Loucy (cell line): ENCODE results near the gene MPRIP.

Source experiments
- H2AFZ ChIP-seq: fragments of 200-600 bp; sonication (generic); 2 replicates; pipeline ENCODE4 v1.6.0; 2016; ENCODE audit warnings: antibody characterized with exemption, mild to moderate bottlenecking, low read length, moderate library complexity
- H3F3A ChIP-seq: fragments of 200-600 bp; 2 replicates; pipeline ENCODE4 v1.6.0; 2016; ENCODE audit warnings: antibody characterized with exemption, low read depth, mild to moderate bottlenecking
- H3K27me3 ChIP-seq: fragments of 200-600 bp; sonication (generic); 2 replicates; pipeline ENCODE4 v1.6.1; 2014; ENCODE audit warnings: low read length, mild to moderate bottlenecking; ENCODE audit not compliant: insufficient read depth, poor library complexity, severe bottlenecking
- H3K36me3 ChIP-seq: fragments of 200-600 bp; sonication (generic); 2 replicates; pipeline ENCODE4 v1.6.1; 2016; ENCODE audit warnings: low read length; ENCODE audit not compliant: insufficient read depth
- H3K4me1 ChIP-seq: fragments of 200-600 bp; sonication (generic); 2 replicates; pipeline ENCODE4 v1.5.1; 2014; ENCODE audit warnings: low read length, mild to moderate bottlenecking; ENCODE audit not compliant: insufficient read depth, poor library complexity, severe bottlenecking
- H3K4me2 ChIP-seq: fragments of 200-600 bp; sonication (generic); 2 replicates; pipeline ENCODE4 v1.6.0; 2014; ENCODE audit warnings: antibody characterized with exemption, low read length, low read depth, mild to moderate bottlenecking; ENCODE audit not compliant: poor library complexity, severe bottlenecking
- H3K4me3 ChIP-seq: fragments of 200-600 bp; sonication (generic); 2 replicates; pipeline ENCODE4 v1.5.1; 2014; ENCODE audit warnings: low read length, mild to moderate bottlenecking, mixed read lengths; ENCODE audit not compliant: poor library complexity, severe bottlenecking
- H3K79me2 ChIP-seq: fragments of 200-600 bp; sonication (generic); 2 replicates; pipeline ENCODE4 v1.6.1; 2014; ENCODE audit warnings: low read length; ENCODE audit not compliant: insufficient read depth
- H3K9ac ChIP-seq: fragments of 200-600 bp; sonication (generic); 2 replicates; pipeline ENCODE4 v1.6.0; 2014; ENCODE audit warnings: mild to moderate bottlenecking, low read depth, low read length, moderate library complexity; ENCODE audit not compliant: poor library complexity, severe bottlenecking
- H3K9me2 ChIP-seq: fragments of 200-600 bp; sonication (generic); replicated peaks from 2 replicates; pipeline ENCODE4 v1.6.1; 2016; ENCODE audit warnings: low read depth, low read length, mixed read lengths
- H3K9me3 ChIP-seq: fragments of 200-600 bp; sonication (generic); 2 replicates; pipeline ENCODE4 v1.6.1; 2014; ENCODE audit warnings: mild to moderate bottlenecking, antibody characterized with exemption, low read length, low read depth; ENCODE audit not compliant: insufficient read depth
- H4K20me1 ChIP-seq: fragments of 200-600 bp; sonication (generic); 2 replicates; pipeline ENCODE4 v1.6.0; 2014; ENCODE audit warnings: antibody characterized with exemption, low read length, mild to moderate bottlenecking; ENCODE audit not compliant: insufficient read depth, poor library complexity, severe bottlenecking
- EZH2phosphoT487 ChIP-seq: fragments of 200-600 bp; IDR thresholded peaks from 2 replicates; pipeline ENCODE4 v1.6.1; 2018; ENCODE audit warnings: antibody characterized with exemption, mild to moderate bottlenecking, moderate library complexity, borderline replicate concordance
- TF ChIP-seq, protein P1 (sequence below): fragments of 200-600 bp; sonication (generic); conservative IDR thresholded peaks from 2 replicates; pipeline ENCODE4 v1.5.1; 2014; ENCODE audit warnings: mild to moderate bottlenecking, antibody characterized with exemption, low read length

The MPRIP gene

DNA sequence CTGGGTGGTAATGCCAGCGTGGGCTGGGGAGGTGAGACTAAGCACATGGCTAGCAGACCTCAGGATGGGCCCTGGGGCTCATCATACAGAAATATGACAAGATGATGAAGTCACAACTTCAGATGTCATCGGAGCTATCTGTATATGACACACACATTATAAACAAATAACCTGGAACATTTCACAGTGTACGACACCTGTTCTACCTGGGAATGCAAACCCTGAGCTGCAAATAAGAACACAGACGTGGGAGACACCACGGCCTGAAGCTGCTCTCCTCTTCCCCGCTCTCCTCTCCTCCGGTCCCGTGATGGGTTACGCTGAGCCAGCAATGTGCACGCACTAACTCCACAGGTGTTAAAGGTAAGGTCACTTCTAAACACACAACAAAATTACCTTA, 159.0 kb downstream of the MPRIP start:
- Histone ChIP-seq H3K27me3 (no peaks in the 10 kb centered on the region), H3K9me2 (no peaks in the 10 kb centered on the region), H3K79me2 (peaks cover 31% of the 10 kb centered on the region; the same call in 1 of the 2 replicates), H3K4me2 (no peak overlapping the region), H2AFZ (no peak overlapping the region), H3K4me3 (no peak overlapping the region), H3K9me3 (no peaks in the 10 kb centered on the region), H3K9ac (no peak overlapping the region), H3F3A (no peaks in the 10 kb centered on the region), H3K36me3 (peaks cover 6% of the 10 kb centered on the region; the same call in 1 of the 2 replicates), H3K4me1 (peaks cover 26% of the 10 kb centered on the region), H4K20me1 (peaks cover 28% of the 10 kb centered on the region)
- TF ChIP-seq, protein P1, sequence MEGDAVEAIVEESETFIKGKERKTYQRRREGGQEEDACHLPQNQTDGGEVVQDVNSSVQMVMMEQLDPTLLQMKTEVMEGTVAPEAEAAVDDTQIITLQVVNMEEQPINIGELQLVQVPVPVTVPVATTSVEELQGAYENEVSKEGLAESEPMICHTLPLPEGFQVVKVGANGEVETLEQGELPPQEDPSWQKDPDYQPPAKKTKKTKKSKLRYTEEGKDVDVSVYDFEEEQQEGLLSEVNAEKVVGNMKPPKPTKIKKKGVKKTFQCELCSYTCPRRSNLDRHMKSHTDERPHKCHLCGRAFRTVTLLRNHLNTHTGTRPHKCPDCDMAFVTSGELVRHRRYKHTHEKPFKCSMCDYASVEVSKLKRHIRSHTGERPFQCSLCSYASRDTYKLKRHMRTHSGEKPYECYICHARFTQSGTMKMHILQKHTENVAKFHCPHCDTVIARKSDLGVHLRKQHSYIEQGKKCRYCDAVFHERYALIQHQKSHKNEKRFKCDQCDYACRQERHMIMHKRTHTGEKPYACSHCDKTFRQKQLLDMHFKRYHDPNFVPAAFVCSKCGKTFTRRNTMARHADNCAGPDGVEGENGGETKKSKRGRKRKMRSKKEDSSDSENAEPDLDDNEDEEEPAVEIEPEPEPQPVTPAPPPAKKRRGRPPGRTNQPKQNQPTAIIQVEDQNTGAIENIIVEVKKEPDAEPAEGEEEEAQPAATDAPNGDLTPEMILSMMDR, result no peak
- TF ChIP-seq EZH2phosphoT487, result no peak

DNA sequence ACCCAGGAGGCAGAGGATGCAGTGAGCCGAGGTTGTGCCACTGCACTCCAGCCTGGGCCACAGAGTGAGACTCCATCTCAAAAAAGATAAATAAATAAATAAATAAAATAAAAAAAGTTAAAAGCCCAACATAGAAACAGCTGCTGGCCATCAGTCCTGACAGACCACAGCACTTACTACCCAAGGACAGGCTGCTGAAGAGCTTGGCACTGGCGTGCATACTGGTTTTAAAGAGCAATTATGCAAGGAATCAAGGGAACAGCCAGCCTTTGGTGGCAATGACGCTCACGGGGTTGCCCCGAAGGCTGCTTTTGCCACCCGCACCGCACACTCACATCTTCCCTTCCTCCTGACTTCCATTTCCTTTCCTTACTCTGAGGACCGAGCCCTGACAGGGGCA, 159.7 kb downstream of the MPRIP start:
- peaks cover 4% of the 10 kb centered on the region for H3F3A ChIP-seq
- H3K4me3 ChIP-seq, result no peak overlapping the region
- peaks cover 28% of the 10 kb centered on the region for H4K20me1 ChIP-seq
- no peaks in the 10 kb centered on the region for H3K27me3 ChIP-seq
- H3K9ac ChIP-seq, result no peak overlapping the region
- no peak overlapping the region for H2AFZ ChIP-seq
- H3K79me2 ChIP-seq, result peaks cover 31% of the 10 kb centered on the region; the same call in 1 of the 2 replicates
- TF ChIP-seq, protein P1, result no peak
- TF ChIP-seq EZH2phosphoT487, result no peak
- no peaks in the 10 kb centered on the region for H3K9me2 ChIP-seq
- H3K9me3 ChIP-seq, result no peaks in the 10 kb centered on the region
- H3K4me2 ChIP-seq, result no peak overlapping the region
- peaks cover 6% of the 10 kb centered on the region; the same call in 1 of the 2 replicates for H3K36me3 ChIP-seq
- peaks cover 26% of the 10 kb centered on the region for H3K4me1 ChIP-seq

DNA sequence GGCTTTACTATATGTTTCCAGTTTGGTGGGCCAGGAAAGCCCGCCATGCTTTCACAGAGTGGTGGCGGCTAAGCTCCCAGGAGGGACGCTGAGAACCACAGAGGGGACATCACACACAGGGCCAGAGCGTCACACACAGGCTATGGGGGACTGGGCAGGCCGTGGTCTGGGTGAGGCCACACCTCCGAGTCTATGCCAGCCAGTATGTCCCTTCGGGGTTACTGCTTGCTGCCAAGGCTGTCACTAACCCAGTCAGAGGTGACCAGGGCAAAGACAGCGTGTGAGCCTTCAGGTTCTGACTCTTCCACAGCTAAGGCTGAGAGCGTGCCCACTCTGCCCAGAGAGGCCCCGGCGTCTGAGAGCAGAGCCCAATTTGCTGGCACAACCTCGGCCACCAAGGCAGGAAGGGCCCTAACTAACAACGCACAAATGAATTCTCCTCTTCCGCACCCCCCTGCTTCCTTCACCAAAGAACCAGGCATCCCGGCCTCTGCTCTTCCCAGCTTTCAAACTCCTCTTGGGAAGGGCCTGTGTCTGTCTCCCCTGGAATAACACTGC, 161.0 kb downstream of the MPRIP start:
- H3K27me3 ChIP-seq, result no peaks in the 10 kb centered on the region
- H3K4me3 ChIP-seq, result no peak overlapping the region
- H4K20me1 ChIP-seq, result peaks cover 28% of the 10 kb centered on the region
- H3K9me2 ChIP-seq, result no peaks in the 10 kb centered on the region
- no peaks in the 10 kb centered on the region for H3K9me3 ChIP-seq
- H3K4me1 ChIP-seq, result peaks cover 26% of the 10 kb centered on the region
- peaks cover 7% of the 10 kb centered on the region for H3F3A ChIP-seq
- H2AFZ ChIP-seq, result no peak overlapping the region
- H3K9ac ChIP-seq, result no peak overlapping the region
- no peak for TF ChIP-seq EZH2phosphoT487
- TF ChIP-seq, protein P1, result no peak
- peaks cover 31% of the 10 kb centered on the region; the same call in 1 of the 2 replicates for H3K79me2 ChIP-seq
- peaks cover 6% of the 10 kb centered on the region; the same call in 1 of the 2 replicates for H3K36me3 ChIP-seq
- H3K4me2 ChIP-seq, result peak overlapping the region; percentile 88
